ENCODE measurements around the gene ENOX1.

- TF ChIP-seq, protein P1, sequence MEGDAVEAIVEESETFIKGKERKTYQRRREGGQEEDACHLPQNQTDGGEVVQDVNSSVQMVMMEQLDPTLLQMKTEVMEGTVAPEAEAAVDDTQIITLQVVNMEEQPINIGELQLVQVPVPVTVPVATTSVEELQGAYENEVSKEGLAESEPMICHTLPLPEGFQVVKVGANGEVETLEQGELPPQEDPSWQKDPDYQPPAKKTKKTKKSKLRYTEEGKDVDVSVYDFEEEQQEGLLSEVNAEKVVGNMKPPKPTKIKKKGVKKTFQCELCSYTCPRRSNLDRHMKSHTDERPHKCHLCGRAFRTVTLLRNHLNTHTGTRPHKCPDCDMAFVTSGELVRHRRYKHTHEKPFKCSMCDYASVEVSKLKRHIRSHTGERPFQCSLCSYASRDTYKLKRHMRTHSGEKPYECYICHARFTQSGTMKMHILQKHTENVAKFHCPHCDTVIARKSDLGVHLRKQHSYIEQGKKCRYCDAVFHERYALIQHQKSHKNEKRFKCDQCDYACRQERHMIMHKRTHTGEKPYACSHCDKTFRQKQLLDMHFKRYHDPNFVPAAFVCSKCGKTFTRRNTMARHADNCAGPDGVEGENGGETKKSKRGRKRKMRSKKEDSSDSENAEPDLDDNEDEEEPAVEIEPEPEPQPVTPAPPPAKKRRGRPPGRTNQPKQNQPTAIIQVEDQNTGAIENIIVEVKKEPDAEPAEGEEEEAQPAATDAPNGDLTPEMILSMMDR (IDR thresholded peaks at IDR 0.05), result no peak
- TF ChIP-seq POLR2A (IDR thresholded peaks at IDR 0.05), result no peak
These were observed 93.1 kb downstream of the ENOX1 start for GRCh38 chr13:43693639-43694038.

All from testis (tissue), 2 donors.